Fibroblast of upper back skin (primary cell): ENCODE measurements around the gene COLEC11.

Experiments used
- DNase-seq: peaks from one replicate; pipeline ENCODE4 v3.0.0-alpha.2; 2013

Gene COLEC11

DNA sequence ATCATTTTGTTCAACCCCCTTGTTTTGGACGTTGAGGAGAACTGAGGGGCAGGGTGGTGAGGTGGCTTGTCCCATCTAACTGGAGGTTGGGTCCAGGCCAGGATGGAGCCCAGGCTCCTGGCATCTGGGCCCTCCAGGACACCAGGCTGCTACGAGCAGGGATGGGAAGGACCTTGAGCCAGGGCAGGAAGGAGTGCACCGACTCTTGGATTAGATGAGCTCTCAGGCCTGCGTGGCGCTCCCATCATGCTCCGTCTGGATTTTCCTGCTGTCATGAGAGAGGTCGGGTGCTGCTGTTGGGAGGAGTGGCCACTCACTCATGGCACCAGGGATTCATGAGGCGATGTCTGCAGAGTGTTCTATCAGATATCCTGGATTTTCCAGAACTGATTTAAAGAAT is 44.7 kb downstream of the COLEC11 start:
- DNase-seq, result no peak

DNA sequence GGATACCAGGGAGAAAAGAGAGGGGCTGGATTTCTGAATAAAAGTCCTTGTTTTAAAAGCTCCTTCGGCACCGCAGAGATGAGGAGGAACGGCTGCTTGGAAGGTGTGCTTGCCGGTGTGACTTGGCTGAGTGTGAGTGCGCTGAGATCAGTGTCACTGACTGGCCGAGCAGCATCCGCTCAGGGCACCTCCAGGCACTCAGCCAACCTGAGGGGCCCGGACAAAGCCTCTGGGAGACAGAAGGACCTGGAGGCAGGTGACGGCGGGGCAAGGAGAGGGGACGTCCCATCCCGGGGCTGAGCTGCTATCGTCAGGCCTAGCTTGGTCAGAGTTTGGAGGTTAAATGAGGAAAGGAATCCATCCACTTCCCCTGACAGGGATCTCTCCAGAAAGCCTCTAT is 46.3 kb downstream of the COLEC11 start:
- no peak for DNase-seq

DNA sequence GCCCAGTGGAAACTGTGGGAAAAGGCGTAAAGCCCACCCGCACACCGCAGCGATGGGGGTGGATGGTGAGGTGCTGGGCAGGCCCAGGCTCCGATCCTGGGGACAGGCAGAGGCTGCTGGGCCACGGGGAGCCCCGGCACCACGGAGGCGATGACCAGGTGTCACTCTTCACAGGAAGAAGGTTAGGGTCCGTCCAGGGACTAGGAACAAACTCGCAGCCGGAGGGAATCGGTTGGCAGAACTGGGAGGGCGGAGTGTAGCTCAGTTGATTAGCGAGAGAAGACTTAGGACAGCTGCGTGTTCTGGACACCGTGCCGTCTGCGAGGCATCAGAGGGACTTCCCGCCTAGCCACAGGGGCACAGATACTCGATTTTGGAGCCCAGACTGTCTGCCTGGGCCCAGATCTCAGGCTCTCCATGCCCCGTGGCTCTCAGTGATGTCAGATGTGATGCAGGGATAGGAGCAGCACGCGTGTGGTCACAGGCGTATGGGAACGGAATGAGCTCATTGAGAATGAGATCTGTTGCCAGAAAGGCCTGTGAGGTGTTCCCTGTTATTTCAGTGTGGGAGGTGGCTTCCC is 47.0 kb downstream of the COLEC11 start:
- DNase-seq, result no peak

DNA sequence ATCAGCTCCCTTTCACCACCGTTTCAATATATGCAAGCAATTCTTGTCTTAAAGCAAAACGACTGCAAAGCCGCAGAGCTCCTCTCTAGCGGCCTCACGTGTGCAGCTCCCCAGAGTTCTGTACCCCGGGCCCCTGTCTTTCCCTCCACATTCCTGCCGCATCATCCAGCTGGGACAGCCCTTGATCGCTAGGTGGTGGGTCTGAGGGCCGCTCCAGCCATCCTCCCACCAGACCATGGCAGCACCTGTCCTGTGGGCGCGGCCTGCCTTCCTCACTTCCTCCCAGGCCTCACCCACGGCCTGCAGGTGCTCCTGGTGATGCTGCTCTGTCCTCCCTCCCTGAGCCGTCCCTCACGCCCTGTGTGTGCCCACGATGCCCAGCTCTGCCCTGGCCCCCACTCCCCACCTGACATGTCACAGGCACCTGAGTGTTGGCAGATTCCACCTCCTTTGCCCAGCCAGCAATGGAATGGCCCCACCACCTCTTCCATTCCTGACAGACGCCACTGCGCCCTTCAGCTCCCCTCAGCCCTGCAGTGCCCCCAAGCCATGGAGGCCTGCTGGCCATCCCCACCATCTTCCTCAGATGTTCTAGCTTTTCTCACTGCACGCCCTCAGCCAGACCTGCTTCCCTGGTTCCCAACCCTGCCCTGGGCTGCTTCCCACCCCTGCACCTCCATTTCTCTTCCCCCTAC is 47.8 kb downstream of the COLEC11 start:
- no peak for DNase-seq

GRCh38 chr2:3643371-3644245 is 48.7 kb downstream of the COLEC11 start:
- DNase-seq, result no peak

DNA sequence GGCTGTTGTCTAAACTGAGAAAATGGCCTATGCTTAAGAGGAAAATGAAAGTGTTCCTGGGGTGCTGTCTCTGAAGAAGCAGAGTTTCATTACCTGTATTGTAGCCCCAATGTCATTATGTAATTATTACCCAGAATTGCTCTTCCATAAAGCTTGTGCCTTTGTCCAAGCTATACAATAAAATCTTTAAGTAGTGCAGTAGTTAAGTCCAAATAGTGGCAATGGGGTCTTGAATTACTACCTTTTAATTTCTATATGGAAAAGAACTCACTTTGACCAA is 49.3 kb downstream of the COLEC11 start:
- DNase-seq, result no peak

- DNase-seq, result no peak
Measured at GRCh38 chr2:3644891-3645605, 50.1 kb downstream of the COLEC11 start.

DNA sequence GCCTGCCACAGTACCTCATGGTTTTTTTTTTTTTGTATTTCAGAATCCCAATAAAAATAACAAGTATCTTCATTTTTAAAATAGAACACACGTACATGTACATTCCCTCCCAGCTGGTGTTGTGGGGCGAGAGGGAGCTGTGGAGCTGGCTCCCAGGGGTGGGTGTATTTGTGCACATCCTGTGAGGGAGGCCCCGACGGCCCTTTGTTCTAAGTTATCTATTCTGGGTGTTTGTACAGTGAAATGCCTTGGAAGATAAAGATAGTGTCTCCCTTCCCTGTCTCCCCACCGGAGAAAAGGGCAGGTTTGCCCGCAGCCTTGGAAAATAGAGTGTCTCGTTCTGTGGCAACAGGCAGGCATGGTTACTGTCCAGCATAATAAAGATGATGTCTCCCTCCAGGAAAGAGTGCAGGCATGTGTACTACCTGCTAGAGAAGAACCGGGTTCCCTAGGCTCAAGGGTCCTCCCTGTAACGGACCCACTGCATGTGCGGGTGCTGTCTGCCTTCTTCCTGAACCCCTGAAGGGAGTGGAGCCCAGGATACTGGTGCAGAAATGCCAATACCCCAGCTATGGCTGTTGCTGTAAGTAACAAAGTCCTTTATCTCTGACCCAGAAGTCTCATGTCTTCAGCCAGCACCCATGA is 51.0 kb downstream of the COLEC11 start:
- no peak for DNase-seq

DNA sequence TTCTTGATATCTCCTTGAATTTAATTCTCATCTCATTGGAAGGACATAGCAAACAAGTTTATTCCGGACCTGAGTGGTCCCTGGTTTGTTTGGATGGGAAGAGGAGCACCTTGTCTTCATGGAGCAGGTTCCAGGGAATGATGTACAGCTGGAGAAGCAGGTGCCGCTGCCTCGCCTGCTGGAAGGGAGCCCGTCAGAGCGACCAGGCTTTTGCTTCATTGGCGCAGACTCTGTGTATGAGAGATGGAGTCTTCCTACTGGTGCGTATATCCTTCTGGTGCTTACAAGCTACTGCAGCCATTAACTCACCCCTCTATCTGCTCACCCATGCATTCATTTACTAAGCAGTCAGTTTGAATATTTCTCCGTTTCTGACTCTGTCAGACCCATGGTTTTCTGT is 51.5 kb downstream of the COLEC11 start:
- no peak for DNase-seq

- DNase-seq, result no peak
Measured at GRCh38 chr2:3647246-3647645, 52.3 kb downstream of the COLEC11 start.

DNA sequence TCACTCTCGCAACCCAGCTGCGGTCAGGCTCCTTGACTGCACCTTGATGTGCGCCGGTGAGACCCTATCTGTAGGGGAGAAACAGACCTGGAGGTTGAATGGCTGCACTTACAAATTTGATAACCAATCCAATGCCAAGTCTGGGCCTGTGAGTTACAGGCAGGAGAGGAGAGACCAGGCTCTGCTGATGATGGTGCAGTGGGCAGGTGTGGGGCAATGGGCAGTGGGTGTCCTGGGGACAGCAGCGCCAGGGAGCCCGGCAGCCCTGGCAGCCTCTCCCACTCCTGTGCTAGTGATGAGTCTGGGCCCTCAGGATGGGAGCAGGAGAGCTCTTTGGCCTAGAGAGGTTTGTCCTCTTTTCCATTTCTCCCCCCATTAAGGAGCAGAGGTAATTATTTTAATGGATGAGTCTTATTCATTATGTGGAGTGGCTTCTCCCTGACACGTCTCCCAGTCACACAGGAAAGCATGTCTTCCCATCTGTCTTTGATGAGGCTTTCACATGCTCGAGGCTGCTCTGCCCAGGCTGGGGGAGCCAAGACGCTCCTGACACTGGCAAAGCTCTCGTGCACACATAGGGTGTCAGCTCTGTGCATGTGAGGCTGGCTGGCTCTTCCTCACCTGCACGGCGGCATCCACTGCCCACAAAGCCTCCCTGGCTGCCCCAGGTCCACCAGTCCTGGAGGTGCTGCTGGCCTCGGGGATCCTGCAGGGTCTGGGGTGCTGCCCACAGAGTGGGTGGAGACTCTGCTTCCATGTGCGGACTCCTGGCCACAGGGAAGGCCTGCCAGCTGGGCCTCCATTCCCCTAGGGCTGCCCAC is 53.1 kb downstream of the COLEC11 start:
- no peak for DNase-seq

DNA sequence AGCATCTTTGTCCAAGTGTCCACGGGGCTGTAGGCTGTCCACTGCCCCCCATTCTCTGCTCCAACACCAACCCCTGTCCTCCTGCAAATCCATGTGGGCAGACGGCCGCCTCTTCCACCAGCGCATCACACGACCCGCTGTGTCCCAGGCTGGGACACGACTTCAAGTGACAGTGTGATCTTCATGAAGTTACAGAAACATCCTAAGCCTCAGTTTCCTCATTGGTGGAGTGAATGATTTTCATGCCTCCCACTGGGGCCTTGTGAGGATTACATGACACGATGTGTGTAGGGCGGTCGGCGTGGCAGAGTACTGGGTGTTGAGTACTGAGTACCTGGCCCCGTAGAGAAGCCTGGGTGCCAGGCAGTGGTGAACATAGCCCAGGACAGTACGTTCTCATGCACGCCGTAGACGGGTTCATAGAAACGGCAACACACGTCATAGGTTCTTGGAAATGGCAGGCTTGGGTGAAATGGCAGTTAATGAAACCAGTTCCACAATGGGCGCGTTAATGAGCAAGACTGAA is 53.8 kb downstream of the COLEC11 start:
- DNase-seq, result no peak

DNA sequence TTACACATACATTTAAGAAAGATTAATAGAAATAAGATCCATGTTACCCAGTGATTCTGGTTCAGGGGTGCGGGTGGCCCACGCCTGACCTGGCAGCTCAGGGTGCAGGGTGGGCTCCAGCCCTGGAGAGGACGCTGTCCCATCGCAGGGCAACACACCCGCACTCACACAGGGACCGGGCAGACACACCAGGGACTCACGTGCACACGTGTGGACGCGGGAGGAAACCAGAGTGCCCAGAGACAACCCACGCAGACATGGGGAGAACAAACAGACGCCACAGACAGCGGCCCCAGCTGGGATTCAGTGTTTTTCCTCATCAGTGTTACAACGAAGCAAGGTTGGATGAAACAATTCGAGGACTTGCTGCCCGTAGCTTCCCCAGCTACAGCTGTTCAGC is 54.7 kb downstream of the COLEC11 start:
- DNase-seq, result no peak

- DNase-seq, result no peak
Measured at GRCh38 chr2:3650140-3650920, 55.4 kb downstream of the COLEC11 start.

GRCh38 chr2:3651691-3652648 is 57.1 kb downstream of the COLEC11 start:
- no peak for DNase-seq

DNA sequence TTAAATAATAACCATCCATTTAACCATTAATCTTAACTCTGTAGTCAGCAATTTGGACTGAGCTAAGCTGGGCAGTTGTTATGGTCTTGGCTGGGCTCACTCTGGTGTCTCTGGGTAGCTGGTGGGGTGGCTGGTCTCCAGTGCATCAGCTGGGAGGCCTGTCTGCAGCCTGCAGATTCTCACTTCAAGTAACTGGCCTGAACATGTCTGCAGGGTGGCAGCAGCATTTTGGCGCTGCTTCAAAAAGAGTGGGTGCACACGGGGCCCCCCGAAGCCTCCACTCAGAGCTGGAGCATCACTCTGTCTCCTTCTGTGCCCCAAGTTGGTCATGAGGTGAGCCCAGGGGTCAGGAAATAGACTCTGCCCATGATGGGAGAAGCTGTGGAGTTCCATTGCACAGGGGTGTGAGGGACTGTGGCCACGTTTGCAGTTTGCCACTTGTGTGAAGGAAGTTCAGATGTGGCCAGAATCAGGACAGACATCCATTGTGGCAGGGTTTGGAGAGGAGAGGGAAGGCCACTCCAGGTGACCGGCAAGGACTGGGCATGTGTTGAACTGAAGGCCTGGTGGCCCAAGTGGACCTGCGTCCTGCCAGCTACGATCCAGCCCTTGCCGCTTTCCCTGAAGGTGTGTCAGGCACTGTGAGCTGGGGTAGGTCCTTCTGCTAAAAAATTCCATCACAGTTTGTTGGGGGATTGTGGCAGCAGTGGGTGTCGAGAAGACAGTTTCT is 58.1 kb downstream of the COLEC11 start:
- no peak for DNase-seq

DNA sequence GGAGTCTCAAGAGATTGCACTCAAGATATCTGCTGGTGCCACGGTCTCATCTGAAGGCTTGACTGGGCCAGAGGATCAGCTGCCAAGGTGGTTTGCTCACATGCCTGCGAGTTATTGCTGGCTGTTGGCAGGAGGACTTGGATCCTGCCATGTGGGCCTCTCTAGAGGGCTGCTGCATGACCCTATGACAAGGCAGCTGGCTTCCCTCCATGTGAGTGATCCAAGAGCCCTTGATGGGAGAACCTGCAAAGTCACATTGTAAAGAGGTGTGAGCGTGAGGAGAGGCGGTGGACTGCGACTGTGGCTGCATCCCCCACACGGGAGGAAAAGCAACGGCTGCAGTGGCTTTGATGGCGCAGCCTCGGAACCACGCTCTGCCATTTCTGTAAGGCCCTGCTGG is 59.1 kb downstream of the COLEC11 start:
- DNase-seq, result no peak

DNA sequence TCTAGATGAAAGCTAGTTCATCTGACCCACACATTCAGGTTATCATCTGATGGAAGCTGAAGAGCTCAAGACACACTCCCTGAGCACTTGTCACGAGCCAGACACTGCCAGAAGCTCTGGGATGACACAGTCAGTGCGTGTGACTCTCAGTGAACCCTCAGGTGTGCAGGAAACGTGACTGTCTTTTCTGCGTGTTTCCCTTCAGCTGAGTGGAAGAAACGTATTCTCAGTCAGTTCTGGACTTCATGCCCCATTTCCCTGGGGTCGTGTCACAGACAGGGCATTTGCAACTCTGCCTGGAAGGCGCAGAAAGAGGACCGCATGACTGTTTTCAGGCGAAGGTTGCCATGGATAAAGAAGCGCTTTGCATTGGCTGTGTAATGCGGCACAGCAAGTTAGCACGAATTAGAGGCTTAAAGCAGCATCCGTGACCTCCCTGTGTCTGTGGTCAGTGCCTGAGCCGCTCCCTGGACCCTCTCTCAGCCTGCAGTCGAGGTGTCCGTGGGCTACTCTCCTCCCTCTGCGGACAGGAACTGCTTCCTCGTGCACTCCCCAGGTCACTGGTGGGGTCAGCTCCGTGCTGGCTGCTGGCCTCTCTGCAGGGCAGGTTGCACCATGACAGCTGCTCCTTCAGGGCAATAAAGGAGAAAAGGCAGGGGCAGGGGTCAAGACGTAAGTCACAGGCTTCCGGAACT is 59.8 kb downstream of the COLEC11 start:
- DNase-seq, result no peak
